ENCODE measurements around the gene SYT7. TPM values are rescaled to one million over a fixed set of nuclear protein-coding genes. Genes with fewer than 3 reads are reported as not detected.

The SYT7 gene
- total RNA-seq, 1 donor from 2014 or later, result 93.6 TPM

- peak; percentile 85 for TF ChIP-seq CTCF (IDR thresholded peaks at IDR 0.05; ENCODE audit: partially characterized antibody, unreplicated experiment)
- Mint-ChIP-seq H3K27me3 (ENCODE audit: unreplicated experiment) (peaks cover 3% of the 10 kb centered on the region), H3K36me3 (ENCODE audit: unreplicated experiment) (no peaks in the 10 kb centered on the region), H3K4me3 (ENCODE audit: unreplicated experiment) (no peak overlapping the region), H3K4me1 (ENCODE audit: low read depth, unreplicated experiment) (peaks cover 29% of the 10 kb centered on the region), H3K27ac (ENCODE audit: unreplicated experiment) (no peak overlapping the region), H3K9me3 (ENCODE audit: unreplicated experiment) (peaks cover 3% of the 10 kb centered on the region)
- DNase-seq, result peak; percentile 80
These were observed 47.2 kb upstream of the SYT7 start for GRCh38 chr11:61627850-61628661.

GRCh38 chr11:61626580-61627380 is 45.9 kb upstream of the SYT7 start:
- DNase-seq, result peak; percentile 49
- H3K27ac Mint-ChIP-seq (ENCODE audit: unreplicated experiment), result peak overlapping the region; percentile 76
- no peaks in the 10 kb centered on the region for H3K36me3 Mint-ChIP-seq (ENCODE audit: unreplicated experiment)
- H3K4me3 Mint-ChIP-seq (ENCODE audit: unreplicated experiment), result peak overlapping the region; percentile 20
- H3K4me1 Mint-ChIP-seq (ENCODE audit: low read depth, unreplicated experiment), result peaks cover 25% of the 10 kb centered on the region
- TF ChIP-seq CTCF (IDR thresholded peaks at IDR 0.05; ENCODE audit: partially characterized antibody, unreplicated experiment), result no peak
- no peaks in the 10 kb centered on the region for H3K9me3 Mint-ChIP-seq (ENCODE audit: unreplicated experiment)
- peaks cover 3% of the 10 kb centered on the region for H3K27me3 Mint-ChIP-seq (ENCODE audit: unreplicated experiment)

GRCh38 chr11:61625525-61625924 is 44.6 kb upstream of the SYT7 start:
- H3K9me3 Mint-ChIP-seq (ENCODE audit: unreplicated experiment), result no peaks in the 10 kb centered on the region
- no peak overlapping the region for H3K27ac Mint-ChIP-seq (ENCODE audit: unreplicated experiment)
- H3K27me3 Mint-ChIP-seq (ENCODE audit: unreplicated experiment), result peaks cover 3% of the 10 kb centered on the region
- no peak overlapping the region for H3K4me3 Mint-ChIP-seq (ENCODE audit: unreplicated experiment)
- no peaks in the 10 kb centered on the region for H3K36me3 Mint-ChIP-seq (ENCODE audit: unreplicated experiment)
- no peak for DNase-seq
- TF ChIP-seq CTCF (IDR thresholded peaks at IDR 0.05; ENCODE audit: partially characterized antibody, unreplicated experiment), result no peak
- peaks cover 25% of the 10 kb centered on the region for H3K4me1 Mint-ChIP-seq (ENCODE audit: low read depth, unreplicated experiment)

- no peak for TF ChIP-seq CTCF (IDR thresholded peaks at IDR 0.05; ENCODE audit: partially characterized antibody, unreplicated experiment)
- peak overlapping the region; percentile 64 for H3K27ac Mint-ChIP-seq (ENCODE audit: unreplicated experiment)
- no peak for DNase-seq
- peaks cover 13% of the 10 kb centered on the region for H3K4me1 Mint-ChIP-seq (ENCODE audit: low read depth, unreplicated experiment)
- H3K9me3 Mint-ChIP-seq (ENCODE audit: unreplicated experiment), result peaks cover 2% of the 10 kb centered on the region
- peaks cover 2% of the 10 kb centered on the region for H3K27me3 Mint-ChIP-seq (ENCODE audit: unreplicated experiment)
- H3K4me3 Mint-ChIP-seq (ENCODE audit: unreplicated experiment), result no peak overlapping the region
- H3K36me3 Mint-ChIP-seq (ENCODE audit: unreplicated experiment), result no peaks in the 10 kb centered on the region
These were observed 41.2 kb upstream of the SYT7 start for GRCh38 chr11:61621917-61622585.

Measured in glutamatergic neuron (in vitro differentiated cells).